ENCODE results near the gene HAUS8.
"Not testable (repeated sequence)": the region's sequence is repeated elsewhere in the genome, so short reads cannot be mapped to it uniquely, and the experiment has no call there.

Gene HAUS8

GRCh38 chr19:17075035-17075863 is at the start of gene HAUS8, which contains the start of gene MYO9B:
Gene HAUS8 (minus strand): TSS chr19:17075452. CDS start chr19:17075422, 30 bp downstream.
Gene MYO9B (plus strand): TSS chr19:17075777. CDS start chr19:17101718, 25,941 bp downstream.
- peak; percentile 98 for DNase-seq (ENCODE audit: low spot score)

GRCh38 chr19:17124025-17124424 is 48.8 kb upstream of the HAUS8 start:
- no peak for DNase-seq (ENCODE audit: low spot score)

GRCh38 chr19:17123041-17123440 is 47.8 kb upstream of the HAUS8 start:
- no peak for DNase-seq (ENCODE audit: low spot score)

GRCh38 chr19:17121736-17122293 is 46.6 kb upstream of the HAUS8 start:
- no peak for DNase-seq (ENCODE audit: low spot score)

- DNase-seq (ENCODE audit: low spot score), result no peak
Observed at GRCh38 chr19:17118957-17119356, 43.7 kb upstream of the HAUS8 start.

GRCh38 chr19:17116996-17117702 is 41.9 kb upstream of the HAUS8 start:
- DNase-seq (ENCODE audit: low spot score), result no peak

GRCh38 chr19:17114414-17114831 is 39.2 kb upstream of the HAUS8 start:
- DNase-seq (ENCODE audit: low spot score), result no peak

- DNase-seq (ENCODE audit: low spot score), result no peak
Observed at GRCh38 chr19:17113127-17113785, 38.0 kb upstream of the HAUS8 start.

- DNase-seq (ENCODE audit: low spot score), result no peak
Observed at GRCh38 chr19:17112700-17113099, 37.4 kb upstream of the HAUS8 start.

GRCh38 chr19:17112271-17112670 is 37.0 kb upstream of the HAUS8 start:
- no peak for DNase-seq (ENCODE audit: low spot score)

- DNase-seq (ENCODE audit: low spot score), result no peak
Observed at GRCh38 chr19:17111766-17112165, 36.5 kb upstream of the HAUS8 start.

GRCh38 chr19:17110599-17110966 is 35.3 kb upstream of the HAUS8 start:
- no peak for DNase-seq (ENCODE audit: low spot score)

GRCh38 chr19:17109962-17110598 is 34.8 kb upstream of the HAUS8 start:
- no peak for DNase-seq (ENCODE audit: low spot score)

GRCh38 chr19:17109300-17109699 is 34.0 kb upstream of the HAUS8 start:
- DNase-seq (ENCODE audit: low spot score), result no peak

- no peak for DNase-seq (ENCODE audit: low spot score)
Observed at GRCh38 chr19:17108453-17108784, 33.2 kb upstream of the HAUS8 start.

GRCh38 chr19:17107546-17108452 is 32.5 kb upstream of the HAUS8 start:
- DNase-seq (ENCODE audit: low spot score), result peak; percentile 83

GRCh38 chr19:17106964-17107363 is 31.7 kb upstream of the HAUS8 start:
- DNase-seq (ENCODE audit: low spot score), result not testable (repeated sequence)

GRCh38 chr19:17105556-17105955 is 30.3 kb upstream of the HAUS8 start:
- no peak for DNase-seq (ENCODE audit: low spot score)

- DNase-seq (ENCODE audit: low spot score), result no peak
Observed at GRCh38 chr19:17104679-17105078, 29.4 kb upstream of the HAUS8 start.

- peak; percentile 9 for DNase-seq (ENCODE audit: low spot score)
Observed at GRCh38 chr19:17103177-17103576, 27.9 kb upstream of the HAUS8 start.
